OCI-LY1 (cell line): Measurements from ENCODE around the gene ST6GALNAC5.

Source experiments
- H2AFZ ChIP-seq: fragments of 200-600 bp; sonication (generic), shearing (Covaris generic); 2 replicates; pipeline ENCODE4 v1.6.0; 2014; ENCODE audit warnings: antibody characterized with exemption, mild to moderate bottlenecking, low read length
- H3F3A ChIP-seq: fragments of 200-600 bp; sonication (generic), shearing (Covaris generic); 2 replicates; pipeline ENCODE4 v1.6.0; 2014; ENCODE audit warnings: mild to moderate bottlenecking, antibody characterized with exemption, low read length, moderate library complexity; ENCODE audit not compliant: insufficient read depth
- H3K27ac ChIP-seq: fragments of 200-600 bp; sonication (generic); 2 replicates; pipeline ENCODE4 v1.5.1; 2014; ENCODE audit warnings: low read length, mixed run types, mild to moderate bottlenecking, low read depth; ENCODE audit not compliant: poor library complexity, severe bottlenecking
- H3K27me3 ChIP-seq: fragments of 200-600 bp; sonication (generic); 2 replicates; pipeline ENCODE4 v1.6.0; 2014; ENCODE audit warnings: antibody characterized with exemption, mild to moderate bottlenecking, low read length, moderate library complexity; ENCODE audit not compliant: insufficient read depth
- H3K36me3 ChIP-seq: fragments of 200-600 bp; sonication (generic); 2 replicates; pipeline ENCODE4 v1.6.1; 2014; ENCODE audit warnings: mild to moderate bottlenecking, antibody characterized with exemption, low read length, moderate library complexity, mixed read lengths; ENCODE audit not compliant: insufficient read depth
- H3K4me1 ChIP-seq: fragments of 200-600 bp; sonication (generic); 2 replicates; pipeline ENCODE4 v1.5.1; 2014; ENCODE audit warnings: mild to moderate bottlenecking, low read length, moderate library complexity; ENCODE audit not compliant: insufficient read depth, severe bottlenecking
- H3K4me2 ChIP-seq: fragments of 200-600 bp; sonication (generic), shearing (Covaris generic); 2 replicates; pipeline ENCODE4 v1.6.1; 2014; ENCODE audit warnings: low read length
- H3K4me3 ChIP-seq: fragments of 200-600 bp; sonication (generic); 2 replicates; pipeline ENCODE4 v1.5.1; 2014; ENCODE audit warnings: low read length, low read depth, mild to moderate bottlenecking, mixed read lengths; ENCODE audit not compliant: poor library complexity, severe bottlenecking
- H3K79me2 ChIP-seq: fragments of 200-600 bp; shearing (Covaris generic); 2 replicates; pipeline ENCODE4 v1.6.1; 2016; ENCODE audit warnings: mixed run types, low read length, mixed read lengths; ENCODE audit not compliant: insufficient read depth
- H3K9ac ChIP-seq: fragments of 200-600 bp; sonication (generic), shearing (Covaris generic); 2 replicates; pipeline ENCODE4 v1.6.1; 2014; ENCODE audit warnings: mild to moderate bottlenecking, low read length, mixed read lengths
- H3K9me2 ChIP-seq: fragments of 200-600 bp; sonication (generic), shearing (Covaris generic); 2 replicates; pipeline ENCODE4 v1.6.1; 2014; ENCODE audit warnings: low read depth, mild to moderate bottlenecking, low read length, mixed read lengths
- H3K9me3 ChIP-seq: fragments of 200-600 bp; shearing (Covaris generic); 2 replicates; pipeline ENCODE4 v1.6.1; 2014; ENCODE audit warnings: low read length, mixed read lengths
- H4K20me1 ChIP-seq: fragments of 200-600 bp; sonication (generic), shearing (Covaris generic); 2 replicates; pipeline ENCODE4 v1.6.0; 2016; ENCODE audit warnings: mild to moderate bottlenecking, low read length; ENCODE audit not compliant: insufficient read depth
- CTCF ChIP-seq: fragments of 200-600 bp; sonication (generic), shearing (Covaris generic); IDR thresholded peaks from 2 replicates; pipeline ENCODE4 v1.5.1; 2017; ENCODE audit warnings: mild to moderate bottlenecking, antibody characterized with exemption, low read length, moderate library complexity, mixed read lengths
- EZH2 ChIP-seq: fragments of 200-600 bp; sonication (generic), shearing (Covaris generic); IDR thresholded peaks from 2 replicates; pipeline ENCODE4 v1.8.0; 2017; ENCODE audit warnings: borderline replicate concordance, mixed run types, mild to moderate bottlenecking, antibody characterized with exemption, low read length, moderate library complexity, mixed read lengths

Gene ST6GALNAC5

GRCh38 chr1:76870037-76870436 is 2.8 kb downstream of the ST6GALNAC5 start:
- Histone ChIP-seq H3K27me3 (no peaks in the 10 kb centered on the region), H3K36me3 (no peaks in the 10 kb centered on the region), H3K9me3 (no peaks in the 10 kb centered on the region), H3K4me3 (no peak overlapping the region), H4K20me1 (no peaks in the 10 kb centered on the region), H3K4me2 (no peak overlapping the region), H2AFZ (no peak overlapping the region), H3K9me2 (no peaks in the 10 kb centered on the region), H3K79me2 (no peaks in the 10 kb centered on the region), H3K27ac (no peak overlapping the region), H3K9ac (no peak overlapping the region), H3F3A (no peaks in the 10 kb centered on the region), H3K4me1 (no peaks in the 10 kb centered on the region)
- TF ChIP-seq EZH2 (no peak), CTCF (no peak)

GRCh38 chr1:76871355-76871974 is 4.2 kb downstream of the ST6GALNAC5 start:
- H3K4me3 ChIP-seq = no peak overlapping the region
- no peaks in the 10 kb centered on the region for H3K9me2 ChIP-seq
- no peak overlapping the region for H3K9ac ChIP-seq
- H3K9me3 ChIP-seq = no peaks in the 10 kb centered on the region
- H3K79me2 ChIP-seq = no peaks in the 10 kb centered on the region
- no peaks in the 10 kb centered on the region for H3K27me3 ChIP-seq
- no peaks in the 10 kb centered on the region for H3K4me1 ChIP-seq
- H4K20me1 ChIP-seq = no peaks in the 10 kb centered on the region
- no peaks in the 10 kb centered on the region for H3K36me3 ChIP-seq
- no peak overlapping the region for H2AFZ ChIP-seq
- H3F3A ChIP-seq = no peaks in the 10 kb centered on the region
- no peak for TF ChIP-seq EZH2
- no peak for TF ChIP-seq CTCF
- H3K27ac ChIP-seq = no peak overlapping the region
- no peak overlapping the region for H3K4me2 ChIP-seq

- Histone ChIP-seq H3F3A (no peaks in the 10 kb centered on the region), H3K9me2 (no peaks in the 10 kb centered on the region), H4K20me1 (no peaks in the 10 kb centered on the region), H3K9ac (no peak overlapping the region), H3K9me3 (no peaks in the 10 kb centered on the region), H3K4me1 (no peaks in the 10 kb centered on the region), H3K27ac (no peak overlapping the region), H3K4me3 (no peak overlapping the region), H3K79me2 (no peaks in the 10 kb centered on the region), H3K36me3 (no peaks in the 10 kb centered on the region), H2AFZ (no peak overlapping the region), H3K4me2 (no peak overlapping the region), H3K27me3 (no peaks in the 10 kb centered on the region)
- TF ChIP-seq EZH2 = no peak
- TF ChIP-seq CTCF = no peak
Observed at GRCh38 chr1:76872944-76873343, 5.7 kb downstream of the ST6GALNAC5 start.
